Keratinocyte (primary cell): ENCODE results near the gene ATP11A.

Experiments used
- CTCF ChIP-seq, 3 experiments: IDR thresholded peaks in 1 of 3; conservative IDR thresholded peaks in 1 of 3; optimal IDR thresholded peaks in 1 of 3; 2 replicates in 2 of 3; 3 replicates in 1 of 3; pipeline versions ENCODE3 to v1.5.1; 2011; ENCODE audit warnings: low read length in 3 of 3, mild to moderate bottlenecking in 3 of 3, moderate library complexity in 2 of 3, control low read depth in 1 of 3, inconsistent platforms in 1 of 3; ENCODE audit not compliant: insufficient read depth in 2 of 3; ENCODE audit errors: extremely low read depth in 1 of 3
- EZH2 ChIP-seq: IDR thresholded peaks from one replicate; pipeline ENCODE4 v1.6.1; 2012; ENCODE audit warnings: inconsistent platforms, mild to moderate bottlenecking, low read length, moderate library complexity

- TF ChIP-seq CTCF (optimal IDR thresholded peaks at IDR 0.05 in 1 of 3, IDR thresholded peaks at IDR 0.05 in 1 of 3, conservative IDR thresholded peaks at IDR 0.05 in 1 of 3; ENCODE audit: extremely low read depth in 1 of 3, insufficient read depth in 2 of 3, low read length in 3 of 3) (no peak), EZH2 (no peak)
These were observed 118.0 kb downstream of the ATP11A start for GRCh38 chr13:112807653-112808376.
